Endothelial cell of umbilical vein (primary cell): ENCODE results near the gene MSMB.

ENCODE experiments used
- CTCF ChIP-seq, 2 donors: IDR thresholded peaks; 1 replicate in 1 of 2; 2 replicates in 1 of 2; pipeline ENCODE4 v1.5.1; 2011; ENCODE audit warnings: low read length in 2 of 2, mild to moderate bottlenecking in 2 of 2, moderate library complexity in 2 of 2, control low read depth in 1 of 2, inconsistent platforms in 1 of 2, low read depth in 1 of 2; ENCODE audit not compliant: insufficient read depth in 1 of 2; ENCODE audit errors: extremely low read depth in 1 of 2
- EZH2 ChIP-seq: IDR thresholded peaks from 2 replicates; pipeline ENCODE4 v1.6.1; 2012; ENCODE audit warnings: borderline replicate concordance, low read depth, mild to moderate bottlenecking, moderate library complexity, low read length, inconsistent platforms; ENCODE audit not compliant: severe bottlenecking
- JUN ChIP-seq: IDR thresholded peaks from 2 replicates; pipeline ENCODE4 v1.6.1; 2011; ENCODE audit warnings: borderline replicate concordance, low read depth; ENCODE audit not compliant: insufficient read length, insufficient read depth
- MAX ChIP-seq: IDR thresholded peaks from 2 replicates; pipeline ENCODE4 v1.6.1; 2011; ENCODE audit not compliant: insufficient read depth, insufficient read length
- POLR2A ChIP-seq: IDR thresholded peaks from 2 replicates; pipeline ENCODE4 v1.6.1; 2012; ENCODE audit warnings: low read depth, mild to moderate bottlenecking, control low read depth, low read length

GRCh38 chr10:46077141-46077554 is 31.1 kb upstream of the MSMB start:
- no peak for TF ChIP-seq CTCF (IDR thresholded peaks at IDR 0.05; ENCODE audit: extremely low read depth in 1 of 2, insufficient read depth in 1 of 2, low read depth in 1 of 2, low read length in 2 of 2)
- no peak for TF ChIP-seq POLR2A
- no peak for TF ChIP-seq MAX
- TF ChIP-seq EZH2: no peak
- TF ChIP-seq JUN: no peak
